Caco-2 (cell line): Measurements from ENCODE around the gene HLTF. TPM values are rescaled to one million over a fixed set of nuclear protein-coding genes. Genes with fewer than 3 reads are reported as not detected.

ENCODE experiments used
- BruUV-seq: library from RNA; stranded (reverse); fragments of 400-500 nt; replicated peaks from 2 replicates; lab custom pipeline; 2021; lab: Mats Ljungman, UMichigan
- CTCF ChIA-PET: fragments of 300-600 bp; sonication (Branson Sonifier 250); formaldehyde crosslinking; loops from one replicate; lab custom pipeline; 2022; ENCODE audit warnings: antibody characterized with exemption; lab: Charles Lee
- POLR2A ChIA-PET: fragments of 300-600 bp; sonication (Branson Sonifier 250); formaldehyde crosslinking; loops from one replicate; lab custom pipeline; 2022; ENCODE audit warnings: antibody characterized with exemption; lab: Charles Lee
- DNase-seq, 2 experiments: peaks; one replicate each; pipeline versions ENCODE4 v3.0.0 to v3.0.0-alpha.2; 2020 to 2022
- H3K27me3 ChIP-seq: replicated peaks from 2 replicates; pipeline ENCODE4 v1.6.0; 2011; ENCODE audit warnings: low read length; ENCODE audit not compliant: control insufficient read depth, insufficient read depth
- H3K36me3 ChIP-seq: 2 replicates; pipeline ENCODE4 v1.5.1; 2011; ENCODE audit warnings: low read length; ENCODE audit not compliant: control insufficient read depth, insufficient read depth
- H3K4me1 ChIP-seq: fragments of 250-450 bp; sonication (Bioruptor Pico); 2 replicates; pipeline ENCODE4 v1.5.1; 2020; ENCODE audit warnings: mild to moderate bottlenecking
- H3K4me3 ChIP-seq: 2 replicates; pipeline ENCODE4 v1.5.1; 2011; ENCODE audit warnings: low read depth, mild to moderate bottlenecking, control low read depth, low read length
- H3K9me3 ChIP-seq: fragments of 250-450 bp; sonication (Bioruptor Pico); 2 replicates; pipeline ENCODE4 v1.5.1; 2020; ENCODE audit warnings: mild to moderate bottlenecking, moderate library complexity
- H3K27ac Mint-ChIP-seq: one replicate; pipeline ENCODE4 v1.8.0; 2022; ENCODE audit warnings: mixed read lengths; ENCODE audit not compliant: unreplicated experiment
- H3K27me3 Mint-ChIP-seq: one replicate; pipeline ENCODE4 v1.8.0; 2022; ENCODE audit warnings: mixed read lengths; ENCODE audit not compliant: insufficient read depth, unreplicated experiment
- H3K36me3 Mint-ChIP-seq: one replicate; pipeline ENCODE4 v1.8.0; 2022; ENCODE audit warnings: mild to moderate bottlenecking, mixed read lengths; ENCODE audit not compliant: insufficient read depth, unreplicated experiment
- H3K4me1 Mint-ChIP-seq: one replicate; pipeline ENCODE4 v1.8.0; 2022; ENCODE audit warnings: low read depth, mixed read lengths; ENCODE audit not compliant: unreplicated experiment
- H3K4me3 Mint-ChIP-seq: one replicate; pipeline ENCODE4 v1.8.0; 2022; ENCODE audit warnings: mild to moderate bottlenecking, moderate library complexity, mixed read lengths; ENCODE audit not compliant: unreplicated experiment
- H3K9me3 Mint-ChIP-seq: one replicate; pipeline ENCODE4 v1.8.0; 2022; ENCODE audit warnings: mixed read lengths; ENCODE audit not compliant: unreplicated experiment
- CTCF ChIP-seq, 2 experiments: fragments of 200-600 bp in 1 of 2; IDR thresholded peaks; 1 replicate in 1 of 2; 2 replicates in 1 of 2; pipeline versions ENCODE4 v1.5.1 to v1.8.0; 2011 to 2022; ENCODE audit warnings: antibody characterized with exemption in 1 of 2, control low read depth in 1 of 2, inconsistent platforms in 1 of 2, low read depth in 1 of 2, low read length in 1 of 2, mild to moderate bottlenecking in 1 of 2, moderate library complexity in 1 of 2; ENCODE audit not compliant: insufficient read depth in 1 of 2, severe bottlenecking in 1 of 2, unreplicated experiment in 1 of 2
- intact Hi-C: fragments of 100-400 bp; cut with micrococcal nuclease; formaldehyde crosslinking; loops from one replicate; pipeline ENCODE4 v1.10.0; 2022; ENCODE audit not compliant: unreplicated experiment
- total RNA-seq: library from RNA; stranded (reverse); gene quantifications from 2 replicates; pipeline ENCODE4 v1.2.3, GENCODE V29; 2022

The HLTF gene
- total RNA-seq, 1 experiment from 2014 or later = 53.0 TPM

DNA sequence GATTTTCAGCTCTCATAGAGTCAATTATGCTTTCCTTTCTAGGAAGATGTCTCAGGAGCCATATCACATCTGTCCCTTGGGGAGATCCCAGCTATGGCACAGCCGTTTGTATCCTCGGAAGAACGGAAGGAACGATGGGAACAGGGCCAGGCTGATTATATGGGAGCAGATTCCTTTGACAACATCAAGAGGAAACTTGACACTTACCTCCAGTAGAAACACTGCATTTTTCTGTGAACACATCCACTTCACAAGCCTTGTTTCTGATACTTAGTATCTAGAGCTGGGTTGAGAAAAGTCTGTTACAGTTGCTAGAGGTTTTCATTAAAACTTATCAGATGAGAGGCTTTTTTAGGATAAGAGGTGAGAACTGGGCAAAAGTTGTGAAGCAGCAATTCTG lies 59.6 kb downstream of the HLTF start:
- H3K9me3 Mint-ChIP-seq = peaks cover 11% of the 10 kb centered on the region
- H3K4me1 Mint-ChIP-seq = no peaks in the 10 kb centered on the region
- H3K4me3 Mint-ChIP-seq = no peak overlapping the region
- no peak overlapping the region for H3K27ac Mint-ChIP-seq
- no peak overlapping the region for H3K4me3 ChIP-seq
- peaks cover 29% of the 10 kb centered on the region for H3K36me3 Mint-ChIP-seq
- no peak for TF ChIP-seq CTCF (IDR thresholded peaks at IDR 0.05; ENCODE audit: insufficient read depth in 1 of 2, low read depth in 1 of 2, low read length in 1 of 2, severe bottlenecking in 1 of 2, unreplicated experiment in 1 of 2)
- H3K27me3 ChIP-seq = no peaks in the 10 kb centered on the region
- CTCF ChIA-PET = no interaction called here
- H3K9me3 ChIP-seq = peaks cover 10% of the 10 kb centered on the region; the same call in 1 of the 2 replicates
- no peaks in the 10 kb centered on the region for H3K27me3 Mint-ChIP-seq
- DNase-seq = no peak
- no peaks in the 10 kb centered on the region; the same call in 1 of the 2 replicates for H3K36me3 ChIP-seq
- POLR2A ChIA-PET = no interaction called here
- BruUV-seq = no TSS peak
- intact Hi-C loops = no loop called here
- H3K4me1 ChIP-seq = no peaks in the 10 kb centered on the region

DNA sequence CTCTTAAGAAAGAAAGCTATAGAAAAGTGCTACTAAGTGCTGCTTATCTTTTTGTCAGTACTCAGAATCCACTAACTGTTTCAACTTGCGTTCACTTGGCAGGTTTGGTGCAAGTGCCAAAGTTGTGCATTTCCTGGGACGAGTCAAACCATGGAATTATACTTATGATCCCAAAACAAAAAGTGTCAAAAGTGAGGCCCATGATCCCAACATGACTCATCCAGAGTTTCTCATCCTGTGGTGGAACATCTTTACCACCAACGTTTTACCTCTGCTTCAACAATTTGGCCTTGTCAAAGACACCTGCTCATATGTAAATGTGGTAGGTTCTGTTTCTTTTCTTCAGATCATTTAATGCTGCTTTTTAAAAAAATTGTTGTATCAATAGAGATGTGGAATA lies 62.4 kb downstream of the HLTF start:
- intact Hi-C loops = loop anchor here (5.0 kb wide), 1 partner anchor 67 kb away; no protein-coding TSS in a partner anchor
- Mint-ChIP-seq H3K27me3 (no peaks in the 10 kb centered on the region), H3K36me3 (peaks cover 26% of the 10 kb centered on the region), H3K4me1 (no peaks in the 10 kb centered on the region), H3K9me3 (peaks cover 11% of the 10 kb centered on the region), H3K27ac (no peak overlapping the region), H3K4me3 (no peak overlapping the region)
- CTCF ChIA-PET = no interaction called here
- Histone ChIP-seq H3K9me3 (peaks cover 10% of the 10 kb centered on the region; the same call in 1 of the 2 replicates), H3K4me1 (no peaks in the 10 kb centered on the region), H3K36me3 (no peaks in the 10 kb centered on the region; the same call in 1 of the 2 replicates), H3K4me3 (no peak overlapping the region), H3K27me3 (no peaks in the 10 kb centered on the region)
- POLR2A ChIA-PET = no interaction called here
- TF ChIP-seq CTCF (IDR thresholded peaks at IDR 0.05; ENCODE audit: insufficient read depth in 1 of 2, low read depth in 1 of 2, low read length in 1 of 2, severe bottlenecking in 1 of 2, unreplicated experiment in 1 of 2) = no peak
- BruUV-seq = no TSS peak
- DNase-seq = no peak

- CTCF ChIA-PET = no interaction called here
- POLR2A ChIA-PET = no interaction called here
- H3K27ac Mint-ChIP-seq = no peak overlapping the region
Observed at GRCh38 chr3:149021830-149022229, 64.5 kb downstream of the HLTF start.

More at GRCh38 chr3:149021830-149022229, 64.5 kb downstream of the HLTF start:
- Histone ChIP-seq H3K27me3 (no peaks in the 10 kb centered on the region), H3K36me3 (no peaks in the 10 kb centered on the region), H3K4me3 (no peak overlapping the region), H3K9me3 (peaks cover 10% of the 10 kb centered on the region; the same call in 1 of the 2 replicates), H3K4me1 (no peaks in the 10 kb centered on the region)
- Mint-ChIP-seq H3K36me3 (peaks cover 21% of the 10 kb centered on the region), H3K4me3 (no peak overlapping the region), H3K27me3 (no peaks in the 10 kb centered on the region), H3K9me3 (peaks cover 11% of the 10 kb centered on the region), H3K4me1 (no peaks in the 10 kb centered on the region)
- DNase-seq = no peak
- BruUV-seq = no TSS peak
- TF ChIP-seq CTCF (IDR thresholded peaks at IDR 0.05; ENCODE audit: insufficient read depth in 1 of 2, low read depth in 1 of 2, low read length in 1 of 2, severe bottlenecking in 1 of 2, unreplicated experiment in 1 of 2) = no peak
- intact Hi-C loops = loop anchor here (5.0 kb wide), 1 partner anchor 65 kb away; no protein-coding TSS in a partner anchor
